ENCODE measurements around the gene ATP2A1. TPM values are rescaled to one million over a fixed set of nuclear protein-coding genes. Genes with fewer than 3 reads are reported as not detected.

The ATP2A1 gene
- 0.52 TPM in 1 of 2 replicates, not detected in the other for polyA plus RNA-seq

DNA sequence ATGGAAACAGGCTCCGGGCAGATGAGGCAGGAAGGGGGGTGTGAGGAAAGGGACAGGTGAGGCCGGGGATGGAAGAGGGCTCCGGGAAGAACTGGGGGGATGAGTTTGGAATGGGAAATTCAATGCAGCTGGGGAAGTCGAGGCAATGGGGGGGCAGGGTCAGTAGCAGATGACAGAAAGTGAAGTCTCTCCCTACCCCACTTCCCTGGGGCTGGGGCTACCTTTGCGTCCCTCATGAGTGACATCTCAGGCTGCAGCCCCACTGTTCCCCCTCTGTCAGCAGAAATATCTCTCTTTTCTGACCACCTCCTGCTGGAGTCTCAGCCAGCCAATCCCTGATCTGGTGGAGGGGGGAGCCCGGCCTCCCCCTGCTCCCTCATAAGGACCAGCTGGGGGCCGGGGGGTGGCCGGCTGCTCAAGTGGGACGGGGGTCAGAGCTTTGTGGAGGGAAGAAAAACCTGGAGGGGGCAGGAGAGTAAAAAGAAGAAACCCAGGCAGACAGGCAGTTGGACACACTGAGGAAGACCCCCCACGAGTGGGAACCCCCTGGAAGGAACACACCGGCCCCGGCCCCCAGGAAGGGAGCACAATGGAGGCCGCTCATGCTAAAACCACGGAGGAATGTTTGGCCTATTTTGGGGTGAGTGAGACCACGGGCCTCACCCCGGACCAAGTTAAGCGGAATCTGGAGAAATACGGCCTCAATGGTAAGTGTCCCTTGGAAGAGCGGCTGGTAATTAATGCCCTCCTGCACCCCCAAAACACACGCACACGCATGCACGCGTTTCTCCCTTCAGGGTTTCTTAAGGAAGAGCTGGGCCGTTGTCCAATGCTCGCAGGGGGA, at the start of gene ATP2A1:
ATP2A1 (plus strand) TSS at position 406 of the 844 bp plus-strand sequence; CDS start at position 590, 184 bp downstream.

DNA sequence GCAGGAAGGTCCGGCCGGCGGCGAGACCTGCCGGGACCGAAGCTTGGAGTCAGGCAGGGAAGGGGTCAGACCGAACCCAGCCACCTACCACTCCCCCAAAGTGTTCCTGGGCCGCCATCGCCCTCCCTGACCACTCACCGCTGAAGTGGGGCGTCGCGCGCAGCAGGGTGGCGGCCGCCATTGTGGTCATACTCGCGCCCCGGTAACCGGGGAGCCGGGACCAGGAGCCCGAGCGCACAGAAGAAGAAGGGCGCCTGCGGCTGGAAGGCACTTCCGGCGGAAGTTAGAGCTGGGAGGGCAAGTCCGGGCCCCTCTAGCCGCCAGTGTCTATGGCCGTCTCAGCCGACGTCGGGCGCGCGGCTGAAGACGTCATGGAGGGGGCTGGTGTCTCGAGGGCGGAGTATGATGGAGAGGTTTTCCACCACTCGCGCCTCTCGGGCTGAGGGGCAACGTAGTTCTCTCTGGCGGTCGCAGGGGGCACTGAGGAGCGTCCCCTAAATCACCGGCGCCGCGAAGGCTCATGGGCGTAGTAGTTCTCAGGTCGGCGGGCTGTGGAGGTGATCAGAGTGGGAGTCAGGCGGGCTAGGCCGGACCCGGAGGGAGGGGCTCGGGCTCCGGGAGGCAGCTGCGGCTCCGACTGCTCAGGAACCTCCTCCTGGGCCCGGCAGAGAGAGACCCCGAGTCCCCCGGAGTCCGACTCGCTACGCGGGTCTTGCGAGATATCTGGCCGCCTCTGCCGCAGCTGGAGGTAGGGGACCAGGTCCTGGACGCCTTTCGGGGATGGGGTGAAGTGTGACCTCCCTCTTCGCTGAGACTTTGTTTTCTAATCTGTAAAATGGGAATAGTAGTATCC, 32.0 kb upstream of the ATP2A1 start, which contains the start of gene TUFM:
TUFM (minus strand) TSS at position 269 of the 853 bp plus-strand sequence; CDS start at position 190, 79 bp downstream.

DNA sequence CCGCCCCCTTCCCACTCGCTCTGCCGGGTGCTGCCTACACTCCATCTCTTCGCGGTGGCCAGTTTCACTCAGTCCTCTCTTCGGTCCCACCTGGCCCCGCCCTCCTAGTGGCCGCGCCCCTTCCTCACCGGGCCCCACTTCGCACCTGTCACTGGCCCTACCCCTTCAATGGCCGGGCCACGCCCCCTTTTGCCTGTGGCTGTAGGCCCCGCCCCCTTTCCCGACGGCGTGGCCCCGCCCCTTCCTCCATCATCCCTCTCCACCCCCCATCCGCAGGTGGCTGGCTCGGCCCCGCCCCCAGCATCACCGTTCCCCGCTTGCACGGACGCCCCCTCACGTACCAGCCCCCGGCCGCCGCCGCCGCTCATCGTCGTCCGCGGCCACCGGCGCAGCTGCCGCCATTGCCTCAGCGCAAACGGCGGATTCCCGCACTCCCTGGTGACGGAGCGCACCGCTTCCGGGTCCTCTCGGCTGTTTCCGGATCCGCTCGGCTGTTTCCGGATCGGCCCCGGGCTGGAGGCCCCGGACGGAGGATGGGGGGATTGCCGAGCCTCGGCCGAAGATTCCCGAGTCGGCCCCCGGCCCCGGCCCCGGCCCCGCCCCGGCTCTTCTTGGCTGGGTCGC, 46.6 kb downstream of the ATP2A1 start, which contains the start of gene RABEP2:
RABEP2 (minus strand) TSS at position 477 of the 624 bp plus-strand sequence; CDS start at position 402, 75 bp downstream.

DNA sequence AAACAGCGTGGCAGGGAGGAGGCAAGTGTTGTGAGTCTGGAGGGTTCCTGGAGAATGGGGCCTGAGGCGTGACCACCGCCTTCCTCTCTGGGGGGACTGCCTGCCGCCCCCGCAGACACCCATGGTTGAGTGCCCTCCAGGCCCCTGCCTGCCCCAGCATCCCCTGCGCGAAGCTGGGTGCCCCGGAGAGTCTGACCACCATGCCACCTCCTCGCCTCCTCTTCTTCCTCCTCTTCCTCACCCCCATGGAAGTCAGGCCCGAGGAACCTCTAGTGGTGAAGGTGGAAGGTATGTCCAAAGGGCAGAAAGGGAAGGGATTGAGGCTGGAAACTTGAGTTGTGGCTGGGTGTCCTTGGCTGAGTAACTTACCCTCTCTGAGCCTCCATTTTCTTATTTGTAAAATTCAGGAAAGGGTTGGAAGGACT, 53.5 kb downstream of the ATP2A1 start, which contains the start of gene CD19:
CD19 (plus strand) TSS at position 171 of the 425 bp plus-strand sequence; CDS start at position 201, 30 bp downstream.

DNA sequence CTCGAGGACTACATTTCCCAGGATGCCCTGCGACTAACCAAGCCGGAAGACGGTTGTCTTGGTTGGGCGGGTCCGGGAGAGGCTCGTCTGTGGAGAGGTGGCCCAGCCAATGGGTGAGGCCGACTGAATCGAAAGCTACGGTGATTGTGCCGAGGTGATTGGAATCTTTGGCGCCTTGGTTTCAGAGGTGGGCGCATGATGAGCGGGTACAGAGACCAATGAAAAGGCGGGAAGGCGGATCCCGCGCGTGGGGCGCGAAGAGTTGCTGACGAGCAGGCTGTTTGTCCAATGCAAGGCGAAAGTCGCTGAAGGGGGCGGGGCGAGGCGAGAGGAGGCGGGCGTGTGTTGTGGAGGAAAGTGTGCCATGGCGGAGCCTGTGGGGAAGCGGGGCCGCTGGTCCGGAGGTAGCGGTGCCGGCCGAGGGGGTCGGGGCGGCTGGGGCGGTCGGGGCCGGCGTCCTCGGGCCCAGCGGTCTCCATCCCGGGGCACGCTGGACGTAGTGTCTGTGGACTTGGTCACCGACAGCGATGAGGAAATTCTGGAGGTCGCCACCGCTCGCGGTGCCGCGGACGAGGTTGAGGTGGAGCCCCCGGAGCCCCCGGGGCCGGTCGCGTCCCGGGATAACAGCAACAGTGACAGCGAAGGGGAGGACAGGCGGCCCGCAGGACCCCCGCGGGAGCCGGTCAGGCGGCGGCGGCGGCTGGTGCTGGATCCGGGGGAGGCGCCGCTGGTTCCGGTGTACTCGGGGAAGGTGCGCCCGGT, 72.5 kb downstream of the ATP2A1 start, which contains the start of gene NFATC2IP:
NFATC2IP (plus strand) TSS at position 290 of the 762 bp plus-strand sequence; CDS start at position 365, 75 bp downstream.

Other genes starting within 250 kb of the ATP2A1 start
- gene NPIPB8, start 240.4 kb upstream of the ATP2A1 start, polyA plus RNA-seq = not detected in 2 replicates
- gene EIF3C, start 167.0 kb upstream of the ATP2A1 start, polyA plus RNA-seq = 255 and 303 TPM in 2 replicates
- gene NPIPB9, start 126.7 kb upstream of the ATP2A1 start, polyA plus RNA-seq = 1.6 TPM in 1 of 2 replicates, not detected in the other
- 7.1 and 12.1 TPM in 2 replicates for gene ATXN2L, start 55.5 kb upstream of the ATP2A1 start, polyA plus RNA-seq
- gene TUFM, start 32.1 kb upstream of the ATP2A1 start, polyA plus RNA-seq = 84.1 and 84.6 TPM in 2 replicates
- gene SH2B1, start 14.6 kb upstream of the ATP2A1 start, polyA plus RNA-seq = 3.7 and 4.5 TPM in 2 replicates
- gene RABEP2, start 46.8 kb downstream of the ATP2A1 start, polyA plus RNA-seq = 0.43 and 0.49 TPM in 2 replicates
- gene CD19, start 53.5 kb downstream of the ATP2A1 start, polyA plus RNA-seq = not detected in 2 replicates
- 5.0 and 6.6 TPM in 2 replicates for gene NFATC2IP, start 72.4 kb downstream of the ATP2A1 start, polyA plus RNA-seq
- 2.4 and 2.6 TPM in 2 replicates for gene SPNS1, start 96.3 kb downstream of the ATP2A1 start, polyA plus RNA-seq
- gene LAT, start 106.6 kb downstream of the ATP2A1 start, polyA plus RNA-seq = 4.9 TPM in 1 of 2 replicates, not detected in the other

All from Purkinje cell (primary cell).